T-helper 2 cell treated with Interferon-gamma antibody and Interleukin-4, amounts not matched to agents 5 μg/mL and 100 μg/mL, for 36 hours (primary cell): ENCODE measurements around the gene MAGEC3.

Experiments
- DNase-seq: peaks from one replicate; pipeline ENCODE4 v3.0.0; 2021; ENCODE audit warnings: low spot score
- H3K27ac Mint-ChIP-seq: one replicate; pipeline ENCODE4 v1.8.0; 2021; ENCODE audit warnings: mild to moderate bottlenecking, mixed read lengths
- H3K27me3 Mint-ChIP-seq: one replicate; pipeline ENCODE4 v1.8.0; 2021; ENCODE audit warnings: low read depth, mixed read lengths
- H3K36me3 Mint-ChIP-seq: one replicate; pipeline ENCODE4 v1.8.0; 2021; ENCODE audit warnings: low read depth, mixed read lengths
- H3K4me1 Mint-ChIP-seq: one replicate; pipeline ENCODE4 v1.8.0; 2021; ENCODE audit warnings: low read depth, mixed read lengths
- H3K4me3 Mint-ChIP-seq: one replicate; pipeline ENCODE4 v1.8.0; 2022; ENCODE audit warnings: mild to moderate bottlenecking, moderate library complexity, mixed read lengths
- H3K9me3 Mint-ChIP-seq: one replicate; pipeline ENCODE4 v1.8.0; 2021; ENCODE audit warnings: mixed read lengths

Gene MAGEC3

DNA sequence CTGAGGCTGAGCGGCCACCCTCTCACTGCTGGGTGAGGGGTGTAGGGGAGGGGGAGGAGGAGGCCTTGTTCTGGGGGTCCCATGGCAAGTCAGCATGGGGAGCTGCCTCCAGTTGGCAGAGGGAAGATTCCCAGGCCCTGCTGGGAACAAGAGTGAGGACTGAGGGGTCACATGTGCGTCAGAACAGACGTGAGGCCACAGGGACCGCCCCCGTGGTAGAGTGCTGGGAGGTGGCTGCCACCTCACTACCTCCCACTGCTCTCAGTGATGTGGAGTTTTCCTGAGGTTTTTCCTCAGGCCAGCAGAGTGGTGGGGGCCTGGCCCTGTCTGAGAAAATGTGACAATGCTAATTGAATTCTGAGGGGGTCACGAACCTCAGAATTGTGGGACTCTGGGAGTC is 66.1 kb downstream of the MAGEC3 start:
- no peaks in the 10 kb centered on the region for H3K9me3 Mint-ChIP-seq
- no peaks in the 10 kb centered on the region for H3K4me1 Mint-ChIP-seq
- H3K4me3 Mint-ChIP-seq, result no peak overlapping the region
- no peak overlapping the region for H3K27ac Mint-ChIP-seq
- no peak for DNase-seq
- no peaks in the 10 kb centered on the region for H3K36me3 Mint-ChIP-seq
- no peaks in the 10 kb centered on the region for H3K27me3 Mint-ChIP-seq

DNA sequence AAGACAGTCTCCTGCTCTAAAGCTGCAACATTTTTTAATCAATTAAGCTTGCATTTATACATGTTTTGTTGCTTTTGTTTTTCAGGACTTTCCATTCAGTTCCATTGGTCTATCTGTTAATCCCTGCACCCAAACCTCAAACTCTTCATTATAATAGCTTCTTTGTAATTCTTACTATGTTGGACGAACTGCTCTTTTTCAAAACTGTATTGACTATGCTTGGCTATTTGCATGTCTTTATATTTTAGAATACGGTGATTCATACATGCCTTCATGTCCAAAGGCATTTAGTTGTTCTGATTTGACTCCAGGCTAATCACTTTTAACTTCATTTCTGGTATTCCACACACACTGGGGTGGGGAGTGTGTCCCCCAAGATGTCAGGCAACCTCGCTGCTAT is 79.7 kb downstream of the MAGEC3 start:
- Mint-ChIP-seq H3K27me3 (no peaks in the 10 kb centered on the region), H3K36me3 (no peaks in the 10 kb centered on the region), H3K4me3 (no peak overlapping the region), H3K4me1 (no peaks in the 10 kb centered on the region), H3K27ac (no peak overlapping the region), H3K9me3 (no peaks in the 10 kb centered on the region)
- no peak for DNase-seq

GRCh38 chrX:141924293-141924692 is 86.2 kb downstream of the MAGEC3 start:
- no peak overlapping the region for H3K4me3 Mint-ChIP-seq
- H3K9me3 Mint-ChIP-seq, result peaks cover 4% of the 10 kb centered on the region
- no peaks in the 10 kb centered on the region for H3K27me3 Mint-ChIP-seq
- no peak overlapping the region for H3K27ac Mint-ChIP-seq
- no peak for DNase-seq
- no peaks in the 10 kb centered on the region for H3K36me3 Mint-ChIP-seq
- no peaks in the 10 kb centered on the region for H3K4me1 Mint-ChIP-seq

DNA sequence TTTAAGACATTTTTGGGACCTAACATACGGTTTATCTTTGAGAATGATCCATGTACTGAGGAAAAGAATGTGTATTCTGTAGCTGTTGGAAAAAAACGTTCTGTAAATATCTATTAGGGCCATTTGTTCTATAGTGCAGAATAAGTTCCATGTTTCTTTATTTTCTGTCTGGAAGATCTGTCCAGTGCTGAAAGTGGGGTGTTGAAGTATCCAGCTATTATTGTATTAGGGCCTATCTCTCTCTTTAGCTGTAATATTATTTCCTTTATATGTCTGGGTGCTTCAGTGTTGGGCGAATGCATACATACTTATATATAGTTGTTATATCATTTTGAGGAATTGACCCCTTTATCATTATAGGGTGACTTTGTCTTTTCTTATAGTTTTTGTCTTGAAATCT is 90.3 kb downstream of the MAGEC3 start:
- Mint-ChIP-seq H3K9me3 (peaks cover 2% of the 10 kb centered on the region), H3K27me3 (no peaks in the 10 kb centered on the region), H3K36me3 (no peaks in the 10 kb centered on the region), H3K4me1 (no peaks in the 10 kb centered on the region), H3K27ac (no peak overlapping the region), H3K4me3 (no peak overlapping the region)
- no peak for DNase-seq

- no peaks in the 10 kb centered on the region for H3K9me3 Mint-ChIP-seq
- H3K36me3 Mint-ChIP-seq, result no peaks in the 10 kb centered on the region
- H3K4me3 Mint-ChIP-seq, result no peak overlapping the region
- no peak for DNase-seq
- no peak overlapping the region for H3K27ac Mint-ChIP-seq
- no peaks in the 10 kb centered on the region for H3K4me1 Mint-ChIP-seq
- H3K27me3 Mint-ChIP-seq, result no peaks in the 10 kb centered on the region
Measured at GRCh38 chrX:141934059-141934641, 96.0 kb downstream of the MAGEC3 start.

GRCh38 chrX:141935645-141936044 is 97.5 kb downstream of the MAGEC3 start:
- Mint-ChIP-seq H3K36me3 (no peaks in the 10 kb centered on the region), H3K9me3 (no peaks in the 10 kb centered on the region), H3K4me1 (no peaks in the 10 kb centered on the region), H3K27ac (no peak overlapping the region), H3K27me3 (no peaks in the 10 kb centered on the region), H3K4me3 (no peak overlapping the region)
- no peak for DNase-seq

GRCh38 chrX:141936080-141936479 is 98.0 kb downstream of the MAGEC3 start:
- no peak for DNase-seq
- Mint-ChIP-seq H3K4me1 (no peaks in the 10 kb centered on the region), H3K27me3 (no peaks in the 10 kb centered on the region), H3K4me3 (no peak overlapping the region), H3K36me3 (no peaks in the 10 kb centered on the region), H3K27ac (no peak overlapping the region), H3K9me3 (no peaks in the 10 kb centered on the region)

DNA sequence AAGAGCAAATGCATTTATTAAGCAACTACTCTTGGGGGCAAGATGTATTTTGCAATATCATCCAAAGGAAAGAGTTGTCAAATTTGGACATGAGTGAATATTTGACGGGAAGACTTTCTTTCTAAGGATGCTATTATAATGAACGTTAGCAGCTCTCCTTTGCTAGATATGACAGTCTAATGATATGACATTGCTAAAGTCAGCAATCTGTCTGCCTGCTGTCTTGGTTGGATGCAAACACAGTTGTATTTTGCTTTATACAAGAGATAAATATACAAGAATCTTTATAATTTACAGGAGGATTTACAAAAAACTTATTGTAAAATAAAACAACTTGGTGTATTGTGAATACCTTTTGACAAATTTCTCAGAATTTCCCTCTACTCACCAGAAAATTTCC is 103.1 kb downstream of the MAGEC3 start:
- Mint-ChIP-seq H3K27me3 (no peaks in the 10 kb centered on the region), H3K27ac (no peak overlapping the region), H3K36me3 (no peaks in the 10 kb centered on the region), H3K4me1 (no peaks in the 10 kb centered on the region), H3K4me3 (no peak overlapping the region), H3K9me3 (no peaks in the 10 kb centered on the region)
- DNase-seq, result no peak

DNA sequence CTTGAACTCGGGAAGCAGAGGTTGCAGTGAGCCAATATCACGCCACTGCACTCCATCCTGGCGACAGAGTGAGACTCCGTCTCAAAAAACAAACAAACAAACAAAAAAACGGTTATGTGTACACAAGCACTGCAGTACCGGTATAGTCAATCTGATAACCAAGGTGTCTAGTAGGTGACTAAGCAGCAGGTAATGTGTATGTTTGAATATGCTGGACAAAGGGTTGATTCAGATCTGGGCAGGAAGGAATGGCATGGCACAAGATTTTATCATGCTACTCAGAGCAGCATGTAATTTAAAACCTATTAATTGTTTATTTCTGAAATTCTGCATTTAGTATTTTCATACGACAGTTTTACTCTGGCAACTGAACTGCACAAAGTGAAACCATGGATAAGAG is 107.3 kb downstream of the MAGEC3 start:
- Mint-ChIP-seq H3K4me1 (no peaks in the 10 kb centered on the region), H3K36me3 (no peaks in the 10 kb centered on the region), H3K27ac (no peak overlapping the region), H3K27me3 (no peaks in the 10 kb centered on the region), H3K9me3 (no peaks in the 10 kb centered on the region), H3K4me3 (no peak overlapping the region)
- DNase-seq, result no peak

- no peaks in the 10 kb centered on the region for H3K4me1 Mint-ChIP-seq
- H3K27ac Mint-ChIP-seq, result no peak overlapping the region
- H3K27me3 Mint-ChIP-seq, result no peaks in the 10 kb centered on the region
- H3K9me3 Mint-ChIP-seq, result peaks cover 4% of the 10 kb centered on the region
- no peak overlapping the region for H3K4me3 Mint-ChIP-seq
- H3K36me3 Mint-ChIP-seq, result no peaks in the 10 kb centered on the region
- DNase-seq, result no peak
Measured at GRCh38 chrX:141947350-141947749, 109.2 kb downstream of the MAGEC3 start.
